Psoas muscle (tissue), 8 donors: ENCODE results near the gene SCN3A. TPM values are rescaled to one million over a fixed set of nuclear protein-coding genes. Genes with fewer than 3 reads are reported as not detected.

ENCODE experiments used
- ATAC-seq, 4 donors: fragments of 200-7000 bp; cut with Tn5 transposase; one replicate each; pipeline ENCODE4 v1.9.1; 2020; ENCODE audit warnings: moderate library complexity in 3 of 4, mild to moderate bottlenecking in 2 of 4
- DNase-seq, 2 donors: peaks; one replicate each; pipeline ENCODE4 v3.0.0-alpha.2; 2020
- H3K27ac ChIP-seq: fragments of 200-600 bp; one replicate; pipeline ENCODE4 v1.8.0; 2022
- H3K27me3 ChIP-seq, 3 donors: fragments of 200-600 bp in 1 of 3; one replicate each; pipeline versions ENCODE4 v1.6.1 to v1.8.0; 2013 to 2022; ENCODE audit warnings: low read length in 2 of 3, mild to moderate bottlenecking in 2 of 3, moderate library complexity in 1 of 3; ENCODE audit not compliant: insufficient read depth in 3 of 3
- H3K36me3 ChIP-seq, 2 donors: fragments of 200-600 bp in 1 of 2; one replicate each; pipeline versions ENCODE4 v1.6.1 to v1.8.0; 2013 to 2022; ENCODE audit warnings: low read depth in 1 of 2, mild to moderate bottlenecking in 1 of 2, moderate library complexity in 1 of 2; ENCODE audit not compliant: insufficient read depth in 1 of 2
- H3K4me1 ChIP-seq: fragments of 200-600 bp; one replicate; pipeline ENCODE4 v1.8.0; 2022
- H3K4me3 ChIP-seq: fragments of 200-600 bp; one replicate; pipeline ENCODE4 v1.8.0; 2022; ENCODE audit warnings: mild to moderate bottlenecking
- H3K9me3 ChIP-seq: fragments of 200-600 bp; one replicate; pipeline ENCODE4 v1.8.0; 2022
- CTCF ChIP-seq: fragments of 200-600 bp; IDR thresholded peaks from one replicate; pipeline ENCODE4 v1.8.0; 2022; ENCODE audit warnings: antibody characterized with exemption
- WGBS, 3 donors: extraction: QIAGEN DNeasy Blood & Tissue Kit; methylation state at CpG; one replicate each; pipeline versions ENCODE4 v1.1.6 to v1.1.7; 2013; 5-methylcytosine and 5-hydroxymethylcytosine counted together
- intact Hi-C, 2 donors: fragments of 100-400 bp; cut with DNase I; formaldehyde crosslinking; loops; one replicate each; pipeline versions ENCODE4 v1.11.0 to v1.14.2; 2022
- polyA plus RNA-seq, 3 donors: library from polyadenylated mRNA; stranded (reverse); fragments of 200-250 nt; gene quantifications; one replicate each; pipeline ENCODE4 v1.2.3, GENCODE V29; 2013
- total RNA-seq, 4 donors: library from RNA; stranded (reverse); fragmentation: NEBNext Ultra II Directional in 2 of 4; extraction: Animal tissue kit (Norgen Biotek cat#: 25700) in 2 of 4; gene quantifications; one replicate each; pipeline versions ENCODE4 v1.2.1 to v1.2.4, GENCODE V29; 2021 to 2023
- donor health status: healthy with polysubstance abuse.
- donor health status: DM: no; HTN: no; CAD: no; lungs with moderate emphysema.
- donor health status: Bipolar disorder and iron deficiency.
- donor health status: healthy.
- donor health status: DM: yes; HTN: yes; CAD: no.
- donor health status: DM: no; HTN: no; CAD: no.
- donor health status: DM: no; HTN: no; CAD: no.
- donor health status: DM: yes; HTN: yes; CAD: no.

The SCN3A gene
- total and polyA plus RNA-seq, 7 donors, result 0.10 to 1.7 (median 0.58) TPM

GRCh38 chr2:165141601-165142354 is 62.1 kb downstream of the SCN3A start:
- 64 to 84% (median 83%) methylated on average over 1 of the region's 1 CpG for WGBS, 3 donors
- intact Hi-C loops, result no loop called here
- H3K27me3 ChIP-seq, result no peaks in the 10 kb centered on the region

GRCh38 chr2:165126244-165126643 is 77.6 kb downstream of the SCN3A start:
- ATAC-seq, result no peak
- H3K4me1 ChIP-seq, result no peaks in the 10 kb centered on the region

More at GRCh38 chr2:165141601-165142354, 62.1 kb downstream of the SCN3A start:
- no peaks in the 10 kb centered on the region for H3K4me1 ChIP-seq
- ATAC-seq (no peak), DNase-seq (no peak)
- TF ChIP-seq CTCF, result no peak
- no peak overlapping the region for H3K27ac ChIP-seq
- no peaks in the 10 kb centered on the region for H3K9me3 ChIP-seq
- H3K36me3 ChIP-seq, result no peaks in the 10 kb centered on the region
- no peak overlapping the region for H3K4me3 ChIP-seq

GRCh38 chr2:165122521-165122920 is 81.3 kb downstream of the SCN3A start:
- Histone ChIP-seq H3K9me3 (no peaks in the 10 kb centered on the region), H3K36me3 (no peaks in the 10 kb centered on the region), H3K27me3 (no peaks in the 10 kb centered on the region), H3K4me1 (no peaks in the 10 kb centered on the region), H3K4me3 (no peak overlapping the region), H3K27ac (no peak overlapping the region)
- ATAC-seq (no peak), DNase-seq (no peak)
- intact Hi-C loops, result no loop called here
- no peak for TF ChIP-seq CTCF
- WGBS, 3 donors, result 37 to 48% (median 42%) methylated on average over 4 of the region's 4 CpGs

More at GRCh38 chr2:165126244-165126643, 77.6 kb downstream of the SCN3A start:
- no peaks in the 10 kb centered on the region for H3K9me3 ChIP-seq
- no peak overlapping the region for H3K4me3 ChIP-seq
- 73 to 88% (median 76%) methylated on average over 3 of the region's 3 CpGs for WGBS, 3 donors
- H3K27me3 ChIP-seq, result no peaks in the 10 kb centered on the region
- no peak overlapping the region for H3K27ac ChIP-seq
- intact Hi-C loops, result no loop called here
- no peak for DNase-seq
- TF ChIP-seq CTCF, result no peak
- no peaks in the 10 kb centered on the region for H3K36me3 ChIP-seq

- Histone ChIP-seq H3K4me3 (no peak overlapping the region), H3K27me3 (no peaks in the 10 kb centered on the region), H3K27ac (no peak overlapping the region), H3K4me1 (no peaks in the 10 kb centered on the region), H3K9me3 (no peaks in the 10 kb centered on the region), H3K36me3 (no peaks in the 10 kb centered on the region)
- intact Hi-C loops, result no loop called here
- ATAC-seq (no peak), DNase-seq (no peak)
- 72 to 74% (median 74%) methylated on average over 7 of the region's 7 CpGs for WGBS, 3 donors
- no peak for TF ChIP-seq CTCF
These were observed 82.9 kb downstream of the SCN3A start for GRCh38 chr2:165120740-165121467.
